B cell (primary cell): ENCODE data around the gene COG5.

Source experiments
- CTCF ChIP-seq: fragments of 200-600 bp; IDR thresholded peaks from one replicate; pipeline ENCODE4 v1.8.0; 2022; ENCODE audit warnings: antibody characterized with exemption, mild to moderate bottlenecking
- EZH2 ChIP-seq: IDR thresholded peaks from 2 replicates; pipeline ENCODE4 v1.6.1; 2012; ENCODE audit warnings: borderline replicate concordance, low read depth, mild to moderate bottlenecking, moderate library complexity, low read length; ENCODE audit not compliant: insufficient read depth, poor library complexity, severe bottlenecking

- TF ChIP-seq CTCF: no peak
- no peak for TF ChIP-seq EZH2
Measured at GRCh38 chr7:107584716-107585115, 21.0 kb upstream of the COG5 start.
